Thoracic aorta (tissue), 2 donors: ENCODE measurements around the gene TLR3. TPM values are rescaled to one million over a fixed set of nuclear protein-coding genes. Genes with fewer than 3 reads are reported as not detected.

Experiments used
- ATAC-seq: fragments of 150-250 bp; one replicate; pipeline ENCODE4 v1.8.0; 2017; ENCODE audit warnings: low read depth; ENCODE audit not compliant: insufficient number of reproducible peaks, low FRiP score
- DNase-seq: peaks from one replicate; pipeline ENCODE4 v3.0.0-alpha.2; 2020; ENCODE audit warnings: low spot score
- H3K27ac ChIP-seq, 2 donors: fragments of 200-600 bp; sonication (generic); 1 replicate in 1 of 2; 2 replicates in 1 of 2; pipeline ENCODE4 v1.5.1; 2016; ENCODE audit warnings: mild to moderate bottlenecking in 2 of 2, moderate library complexity in 2 of 2
- H3K27me3 ChIP-seq: fragments of 200-600 bp; sonication (generic); replicated peaks from 2 replicates; pipeline ENCODE4 v1.6.0; 2016; ENCODE audit warnings: mild to moderate bottlenecking; ENCODE audit not compliant: insufficient read depth
- H3K36me3 ChIP-seq: fragments of 200-600 bp; sonication (generic); one replicate; pipeline ENCODE4 v1.5.1; 2016
- H3K4me1 ChIP-seq, 2 donors: fragments of 200-600 bp; sonication (generic); 1 replicate in 1 of 2; 2 replicates in 1 of 2; pipeline versions ENCODE4 v1.5.1 to v1.6.0; 2016; ENCODE audit warnings: low read depth in 2 of 2, mild to moderate bottlenecking in 1 of 2; ENCODE audit not compliant: control insufficient read depth in 1 of 2
- H3K4me3 ChIP-seq: fragments of 200-600 bp; sonication (generic); 2 replicates; pipeline ENCODE4 v1.5.1; 2016; ENCODE audit warnings: mild to moderate bottlenecking
- H3K9me3 ChIP-seq: fragments of 200-600 bp; sonication (generic); 2 replicates; pipeline ENCODE4 v1.5.1; 2016
- total RNA-seq, 2 donors: library from RNA; depleted of rRNA; stranded (reverse); fragments of >200 nt; gene quantifications; one replicate each; pipeline versions ENCODE4 v1.1.0 to v1.2.3, GENCODE V29; 2016
- TF ChIP-seq, protein P1 (sequence below): fragments of 200-600 bp; sonication (generic); IDR thresholded peaks from one replicate; pipeline ENCODE4 v1.5.1; 2019; ENCODE audit warnings: antibody characterized with exemption

The TLR3 gene
- total RNA-seq, 2 donors from 2014 or later: 3.5 to 5.7 TPM

- TF ChIP-seq, protein P1, sequence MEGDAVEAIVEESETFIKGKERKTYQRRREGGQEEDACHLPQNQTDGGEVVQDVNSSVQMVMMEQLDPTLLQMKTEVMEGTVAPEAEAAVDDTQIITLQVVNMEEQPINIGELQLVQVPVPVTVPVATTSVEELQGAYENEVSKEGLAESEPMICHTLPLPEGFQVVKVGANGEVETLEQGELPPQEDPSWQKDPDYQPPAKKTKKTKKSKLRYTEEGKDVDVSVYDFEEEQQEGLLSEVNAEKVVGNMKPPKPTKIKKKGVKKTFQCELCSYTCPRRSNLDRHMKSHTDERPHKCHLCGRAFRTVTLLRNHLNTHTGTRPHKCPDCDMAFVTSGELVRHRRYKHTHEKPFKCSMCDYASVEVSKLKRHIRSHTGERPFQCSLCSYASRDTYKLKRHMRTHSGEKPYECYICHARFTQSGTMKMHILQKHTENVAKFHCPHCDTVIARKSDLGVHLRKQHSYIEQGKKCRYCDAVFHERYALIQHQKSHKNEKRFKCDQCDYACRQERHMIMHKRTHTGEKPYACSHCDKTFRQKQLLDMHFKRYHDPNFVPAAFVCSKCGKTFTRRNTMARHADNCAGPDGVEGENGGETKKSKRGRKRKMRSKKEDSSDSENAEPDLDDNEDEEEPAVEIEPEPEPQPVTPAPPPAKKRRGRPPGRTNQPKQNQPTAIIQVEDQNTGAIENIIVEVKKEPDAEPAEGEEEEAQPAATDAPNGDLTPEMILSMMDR: peak; percentile 80
- ATAC-seq (no peak), DNase-seq (no peak)
- Histone ChIP-seq H3K27me3 (no peaks in the 10 kb centered on the region), H3K4me1 (peaks cover 7 to 23% of the 10 kb centered on the region in 2 donors), H3K27ac (no peak overlapping the region), H3K9me3 (no peaks in the 10 kb centered on the region), H3K4me3 (peak overlapping the region; percentile 55), H3K36me3 (no peaks in the 10 kb centered on the region)
These were observed 47.3 kb upstream of the TLR3 start for GRCh38 chr4:186021461-186022167.

GRCh38 chr4:186023975-186024374, 45.0 kb upstream of the TLR3 start:
- H3K27me3 ChIP-seq: no peaks in the 10 kb centered on the region
- H3K9me3 ChIP-seq: no peaks in the 10 kb centered on the region
- TF ChIP-seq, protein P1: no peak
- H3K4me1 ChIP-seq: peaks cover 8 to 29% of the 10 kb centered on the region in 2 donors
- no peaks in the 10 kb centered on the region for H3K36me3 ChIP-seq
- ATAC-seq (no peak), DNase-seq (no peak)
- H3K4me3 ChIP-seq: no peak overlapping the region
- H3K27ac ChIP-seq: no peak overlapping the region

DNA sequence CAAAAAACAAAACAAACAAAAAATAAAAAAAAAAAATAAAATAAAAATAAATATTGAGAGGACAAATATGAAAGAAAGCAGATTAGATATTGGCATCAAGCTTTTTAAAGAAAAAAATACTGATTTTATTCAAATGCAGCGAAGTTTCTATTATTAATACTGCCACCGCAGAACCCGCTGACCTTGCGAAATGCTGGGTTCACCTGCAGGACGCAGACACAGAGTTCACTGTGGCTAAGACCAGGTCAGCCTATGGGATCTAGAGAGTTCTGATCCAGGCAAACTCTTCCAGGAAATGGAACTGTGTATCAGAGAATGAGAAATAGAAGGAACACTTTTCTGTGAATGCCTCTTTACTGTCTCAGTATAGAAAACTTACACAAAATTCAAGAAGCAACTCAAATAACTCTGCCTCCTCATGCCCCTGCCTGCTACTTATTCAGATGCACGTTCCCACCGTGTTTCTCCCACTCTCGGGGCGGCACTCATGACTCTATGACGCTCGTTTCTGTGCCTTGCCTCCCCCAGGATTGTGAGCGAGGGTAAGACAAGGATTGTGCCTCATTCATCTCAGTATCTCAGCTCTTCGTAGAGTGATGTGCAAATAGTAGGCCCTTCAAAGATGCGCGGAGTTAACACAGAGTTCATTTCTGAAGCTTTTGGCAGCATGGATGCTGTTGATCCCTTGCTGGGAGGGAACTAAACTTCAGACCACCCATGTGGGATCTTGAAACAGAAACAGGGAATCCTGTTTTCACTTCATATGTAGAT, 44.1 kb upstream of the TLR3 start:
- Histone ChIP-seq H3K4me1 (peaks cover 12 to 30% of the 10 kb centered on the region in 2 donors), H3K36me3 (no peaks in the 10 kb centered on the region), H3K27me3 (no peaks in the 10 kb centered on the region), H3K27ac (no peak overlapping the region), H3K4me3 (no peak overlapping the region), H3K9me3 (no peaks in the 10 kb centered on the region)
- ATAC-seq: no peak
- no peak for DNase-seq
- TF ChIP-seq, protein P1: no peak

- H3K9me3 ChIP-seq: no peaks in the 10 kb centered on the region
- H3K36me3 ChIP-seq: no peaks in the 10 kb centered on the region
- ATAC-seq (no peak), DNase-seq (no peak)
- H3K4me3 ChIP-seq: no peak overlapping the region
- H3K27me3 ChIP-seq: no peaks in the 10 kb centered on the region
- H3K27ac ChIP-seq: no peak overlapping the region
- TF ChIP-seq, protein P1: no peak
- H3K4me1 ChIP-seq: peaks cover 12 to 36% of the 10 kb centered on the region in 2 donors
These were observed 43.6 kb upstream of the TLR3 start for GRCh38 chr4:186025408-186025690.

- Histone ChIP-seq H3K27me3 (no peaks in the 10 kb centered on the region), H3K4me3 (no peak overlapping the region), H3K4me1 (peaks cover 19 to 40% of the 10 kb centered on the region in 2 donors), H3K27ac (peak overlapping the region in 1 of 2 donors; percentile 35), H3K9me3 (no peaks in the 10 kb centered on the region), H3K36me3 (no peaks in the 10 kb centered on the region)
- DNase-seq: no peak
- ATAC-seq: no peak
- TF ChIP-seq, protein P1: no peak
These were observed 41.6 kb upstream of the TLR3 start for GRCh38 chr4:186027405-186027804.
